ENCODE results near the gene C12orf56. TPM values are rescaled to one million over a fixed set of nuclear protein-coding genes. Genes with fewer than 3 reads are reported as not detected.
"Not testable (repeated sequence)": the region's sequence is repeated elsewhere in the genome, so short reads cannot be mapped to it uniquely, and the experiment has no call there.

The C12orf56 gene
- total RNA-seq, 1 donor from 2014 or later: 1.1 TPM

DNA sequence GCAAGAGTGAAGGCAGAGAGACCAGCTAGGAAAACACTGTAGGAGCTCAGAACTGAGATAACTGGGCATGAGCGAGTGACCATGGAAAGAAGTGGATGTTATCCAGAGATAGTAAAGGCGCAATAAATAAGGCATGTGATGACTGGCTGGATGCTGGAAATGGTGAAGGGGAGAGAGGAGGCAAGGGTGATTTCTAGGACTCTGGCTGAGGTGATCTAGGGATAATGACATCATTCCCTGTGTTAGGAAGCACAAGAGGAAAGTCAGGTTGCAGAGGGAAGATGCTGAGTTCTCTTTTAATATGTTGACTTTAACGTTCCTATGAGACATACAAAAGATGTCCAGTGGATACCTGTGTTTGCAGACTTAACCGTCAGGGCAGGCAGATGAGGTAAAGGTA, 78.7 kb downstream of the C12orf56 start:
- H3K4me3 ChIP-seq (ENCODE audit: low read depth, low read length): no peak overlapping the region
- no peaks in the 10 kb centered on the region for H3K36me3 ChIP-seq (ENCODE audit: control insufficient read depth, insufficient read depth, low read length)
- TF ChIP-seq, protein P1, sequence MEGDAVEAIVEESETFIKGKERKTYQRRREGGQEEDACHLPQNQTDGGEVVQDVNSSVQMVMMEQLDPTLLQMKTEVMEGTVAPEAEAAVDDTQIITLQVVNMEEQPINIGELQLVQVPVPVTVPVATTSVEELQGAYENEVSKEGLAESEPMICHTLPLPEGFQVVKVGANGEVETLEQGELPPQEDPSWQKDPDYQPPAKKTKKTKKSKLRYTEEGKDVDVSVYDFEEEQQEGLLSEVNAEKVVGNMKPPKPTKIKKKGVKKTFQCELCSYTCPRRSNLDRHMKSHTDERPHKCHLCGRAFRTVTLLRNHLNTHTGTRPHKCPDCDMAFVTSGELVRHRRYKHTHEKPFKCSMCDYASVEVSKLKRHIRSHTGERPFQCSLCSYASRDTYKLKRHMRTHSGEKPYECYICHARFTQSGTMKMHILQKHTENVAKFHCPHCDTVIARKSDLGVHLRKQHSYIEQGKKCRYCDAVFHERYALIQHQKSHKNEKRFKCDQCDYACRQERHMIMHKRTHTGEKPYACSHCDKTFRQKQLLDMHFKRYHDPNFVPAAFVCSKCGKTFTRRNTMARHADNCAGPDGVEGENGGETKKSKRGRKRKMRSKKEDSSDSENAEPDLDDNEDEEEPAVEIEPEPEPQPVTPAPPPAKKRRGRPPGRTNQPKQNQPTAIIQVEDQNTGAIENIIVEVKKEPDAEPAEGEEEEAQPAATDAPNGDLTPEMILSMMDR (IDR thresholded peaks at IDR 0.05; ENCODE audit: insufficient read depth, low read length, severe bottlenecking): no peak
- no peaks in the 10 kb centered on the region for H3K27me3 ChIP-seq (ENCODE audit: control insufficient read depth, insufficient read depth, low read length)
- peak; percentile 7 for FAIRE-seq
- DNase-seq (ENCODE audit: low read depth): no peak

DNA sequence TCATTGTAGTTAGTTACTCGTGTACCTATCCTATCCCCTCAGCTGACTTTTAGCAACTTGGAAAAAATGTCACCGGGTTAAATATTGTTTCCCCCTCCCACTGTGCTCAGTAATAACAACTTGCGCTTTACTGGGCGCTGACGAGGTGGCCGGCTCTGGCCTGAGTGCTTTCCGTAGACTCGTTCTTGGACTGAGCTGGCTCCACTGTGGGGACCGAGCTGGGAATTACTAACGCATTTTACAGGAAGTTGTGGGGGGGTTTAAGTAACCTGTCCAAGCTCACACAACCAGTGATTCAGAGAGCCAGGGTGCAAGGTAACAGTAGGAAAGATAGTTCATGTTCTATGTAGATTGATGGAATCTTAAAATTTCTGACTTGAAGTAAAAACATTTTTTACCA, 86.0 kb downstream of the C12orf56 start:
- H3K27me3 ChIP-seq (ENCODE audit: control insufficient read depth, insufficient read depth, low read length): no peaks in the 10 kb centered on the region
- no peaks in the 10 kb centered on the region for H3K36me3 ChIP-seq (ENCODE audit: control insufficient read depth, insufficient read depth, low read length)
- DNase-seq (ENCODE audit: low read depth) (no peak), FAIRE-seq (no peak)
- TF ChIP-seq, protein P1 (IDR thresholded peaks at IDR 0.05; ENCODE audit: insufficient read depth, low read length, severe bottlenecking): no peak
- no peak overlapping the region for H3K4me3 ChIP-seq (ENCODE audit: low read depth, low read length)

DNA sequence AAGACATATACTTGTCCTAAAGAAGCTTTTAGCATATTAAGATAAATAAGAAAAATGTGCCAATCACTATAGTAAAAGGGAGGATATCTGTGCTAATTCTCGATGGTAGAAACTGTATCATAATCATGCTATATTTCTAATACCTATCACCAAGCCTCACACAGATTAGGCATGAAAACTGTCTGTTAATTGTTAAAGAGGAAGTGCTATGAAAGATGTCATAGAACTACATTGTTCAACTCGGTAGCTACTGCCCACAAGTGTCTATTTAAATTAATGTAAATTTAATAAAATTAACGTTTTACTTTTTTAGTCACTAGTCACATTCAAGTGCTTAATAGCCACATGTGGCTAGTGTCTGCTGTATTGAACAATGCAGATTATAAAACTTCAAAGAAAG, 90.9 kb downstream of the C12orf56 start:
- Histone ChIP-seq H3K36me3 (ENCODE audit: control insufficient read depth, insufficient read depth, low read length) (no peaks in the 10 kb centered on the region), H3K4me3 (ENCODE audit: low read depth, low read length) (no peak overlapping the region), H3K27me3 (ENCODE audit: control insufficient read depth, insufficient read depth, low read length) (no peaks in the 10 kb centered on the region)
- DNase-seq (ENCODE audit: low read depth) (no peak), FAIRE-seq (no peak)
- TF ChIP-seq, protein P1 (IDR thresholded peaks at IDR 0.05; ENCODE audit: insufficient read depth, low read length, severe bottlenecking): no peak

DNA sequence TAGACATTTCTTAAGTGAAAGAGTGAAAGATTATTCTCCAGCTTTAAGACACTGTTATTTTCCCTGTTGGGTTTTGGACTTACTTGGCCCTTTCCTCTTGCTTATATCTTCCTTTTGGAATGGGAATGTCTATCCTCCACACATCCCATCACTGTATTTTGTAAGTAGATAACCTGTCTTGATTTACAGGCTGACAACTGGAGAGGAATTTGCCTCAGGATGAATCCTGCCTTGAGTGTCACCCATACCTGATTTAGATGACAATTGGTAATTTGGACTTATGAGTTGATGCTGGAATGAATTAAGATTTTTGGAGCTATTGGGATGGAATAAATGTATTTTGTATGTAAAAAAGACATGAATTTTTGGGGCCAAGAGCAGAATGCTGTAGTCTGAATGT, 94.3 kb downstream of the C12orf56 start:
- DNase-seq (ENCODE audit: low read depth) (no peak), FAIRE-seq (no peak)
- H3K4me3 ChIP-seq (ENCODE audit: low read depth, low read length): no peak overlapping the region
- H3K36me3 ChIP-seq (ENCODE audit: control insufficient read depth, insufficient read depth, low read length): no peaks in the 10 kb centered on the region
- no peaks in the 10 kb centered on the region for H3K27me3 ChIP-seq (ENCODE audit: control insufficient read depth, insufficient read depth, low read length)
- TF ChIP-seq, protein P1 (IDR thresholded peaks at IDR 0.05; ENCODE audit: insufficient read depth, low read length, severe bottlenecking): no peak

DNA sequence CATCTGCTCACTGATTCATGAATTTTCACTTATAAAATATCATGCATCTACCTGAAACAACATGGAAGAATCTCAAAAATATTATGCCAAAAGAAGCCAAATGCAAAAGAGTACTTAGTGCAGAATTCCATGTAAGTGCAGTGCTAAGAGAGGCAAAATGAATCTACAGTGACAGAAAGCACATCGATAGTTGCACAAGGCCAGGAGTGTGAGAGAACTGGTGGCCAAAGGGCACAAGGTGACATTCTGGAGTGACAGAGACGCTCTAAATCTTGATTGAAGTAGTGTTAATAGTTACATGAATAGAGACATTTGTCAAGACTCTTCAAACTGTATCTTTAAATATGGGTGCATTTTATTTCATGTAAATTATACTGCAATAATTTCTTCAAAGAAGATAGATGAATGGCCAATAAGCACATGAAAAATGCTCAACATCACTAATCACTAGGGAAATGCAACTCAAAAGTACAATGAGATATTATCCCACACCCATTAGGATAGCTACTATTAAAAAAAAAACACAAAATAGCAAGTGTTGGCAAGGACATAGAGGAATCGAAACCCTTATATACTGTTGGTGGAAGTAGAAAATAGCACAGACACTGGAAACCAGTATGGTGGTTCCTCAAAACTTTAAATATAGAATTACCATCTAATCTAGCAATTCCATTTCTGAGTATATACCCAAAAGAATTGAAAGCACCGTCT, 96.7 kb downstream of the C12orf56 start:
- DNase-seq (ENCODE audit: low read depth) (no peak), FAIRE-seq (no peak)
- Histone ChIP-seq H3K36me3 (ENCODE audit: control insufficient read depth, insufficient read depth, low read length) (no peaks in the 10 kb centered on the region), H3K4me3 (ENCODE audit: low read depth, low read length) (no peak overlapping the region), H3K27me3 (ENCODE audit: control insufficient read depth, insufficient read depth, low read length) (no peaks in the 10 kb centered on the region)
- TF ChIP-seq, protein P1 (IDR thresholded peaks at IDR 0.05; ENCODE audit: insufficient read depth, low read length, severe bottlenecking): no peak

DNA sequence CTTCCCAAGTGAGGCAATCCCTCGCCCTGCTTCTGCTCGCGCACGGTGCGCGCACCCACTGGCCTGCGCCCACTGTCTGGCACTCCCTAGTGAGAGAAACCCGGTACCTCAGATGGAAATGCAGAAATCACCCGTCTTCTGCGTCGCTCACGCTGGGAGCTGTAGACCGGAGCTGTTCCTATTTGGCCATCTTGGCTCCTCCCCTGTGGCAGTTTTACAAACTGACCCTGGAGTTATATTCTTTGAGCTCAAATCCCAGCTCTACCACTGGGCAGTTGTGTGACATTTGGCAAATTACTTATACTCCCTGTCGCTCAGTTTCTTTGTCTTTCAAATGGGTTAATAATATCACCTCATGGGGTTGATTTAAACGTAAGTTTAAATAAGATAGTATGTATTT, 97.4 kb downstream of the C12orf56 start:
- H3K4me3 ChIP-seq (ENCODE audit: low read depth, low read length); FAIRE-seq; DNase-seq (ENCODE audit: low read depth); H3K36me3 ChIP-seq (ENCODE audit: control insufficient read depth, insufficient read depth, low read length); H3K27me3 ChIP-seq (ENCODE audit: control insufficient read depth, insufficient read depth, low read length): not testable (repeated sequence)

Data from bronchial epithelial cell (primary cell).